NK-92 (cell line): ENCODE results near the gene DND1.
"Not testable (repeated sequence)": the region's sequence is repeated elsewhere in the genome, so short reads cannot be mapped to it uniquely, and the experiment has no call there.

Experiments
- DNase-seq: peaks from one replicate; lab custom pipeline; 2025; ENCODE audit not compliant: unreplicated experiment; lab: John Stamatoyannopoulos, UW

Gene DND1

DNA sequence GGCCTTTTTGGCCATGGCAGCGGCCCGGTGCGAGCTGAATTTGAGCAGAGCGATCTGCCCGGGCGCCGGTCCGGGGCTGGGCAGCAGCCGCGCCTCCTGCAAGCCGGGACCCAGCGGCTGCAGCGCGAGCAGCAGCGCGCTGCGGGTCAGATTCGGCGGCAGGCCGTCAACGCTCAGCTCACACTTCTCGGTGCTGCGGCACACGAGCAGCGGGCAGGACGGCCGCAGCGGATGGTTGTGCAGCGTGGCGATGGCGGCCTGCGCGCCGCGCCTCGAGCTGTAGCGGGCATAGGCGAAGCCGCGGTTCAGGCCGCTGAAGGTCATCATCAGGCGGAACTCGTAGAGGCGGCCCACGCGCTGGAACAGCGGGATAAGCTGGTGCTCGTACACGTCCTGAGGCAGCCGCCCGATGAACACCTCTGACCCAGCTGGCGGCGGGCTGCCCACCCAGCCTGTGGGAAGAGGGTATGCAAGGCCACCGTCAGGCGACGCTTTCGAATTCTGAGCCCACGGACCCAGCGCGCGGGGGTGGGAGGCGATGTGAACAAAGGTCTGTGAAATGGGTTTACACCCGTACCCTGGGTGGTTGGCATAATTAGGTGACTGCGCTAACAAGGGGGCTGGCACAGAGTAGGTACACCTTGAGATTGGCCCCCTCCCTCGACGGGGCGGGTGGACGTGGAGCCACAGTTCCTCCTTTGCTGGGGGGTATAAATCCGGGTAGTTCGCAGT, 755 bp downstream of the DND1 start:
- DNase-seq = no peak

DNA sequence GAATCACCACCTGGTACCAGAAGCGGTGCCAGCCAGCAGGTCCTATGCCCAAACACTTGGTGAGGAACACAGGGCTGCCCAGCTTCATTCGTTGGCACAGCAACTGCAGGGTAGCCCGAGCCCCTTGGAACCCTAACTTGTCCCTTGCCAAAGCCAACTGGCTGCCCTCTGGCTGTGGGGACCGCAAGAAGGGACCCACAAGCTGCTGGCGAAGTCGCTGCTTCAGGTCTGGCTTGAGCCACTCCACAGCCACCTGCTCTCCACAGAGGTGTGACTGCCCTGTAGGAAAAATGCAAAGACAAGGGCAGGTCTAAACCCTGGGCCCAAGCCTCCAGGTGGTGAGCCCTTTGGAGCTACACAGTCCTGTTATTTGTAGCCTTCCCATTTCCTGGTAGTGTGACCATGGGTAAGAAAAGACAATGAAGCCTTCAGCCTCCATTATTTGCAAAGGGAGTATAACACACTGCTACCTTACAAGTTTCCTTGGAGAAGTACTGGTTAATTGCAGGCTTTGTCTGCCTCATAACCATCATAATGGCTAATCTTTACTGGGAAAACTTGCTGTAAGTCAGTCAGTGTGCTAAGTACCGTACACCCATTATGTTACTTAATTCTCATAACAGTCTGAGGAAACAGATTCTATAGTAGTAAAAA, 1.8 kb downstream of the DND1 start:
- no peak for DNase-seq

DNA sequence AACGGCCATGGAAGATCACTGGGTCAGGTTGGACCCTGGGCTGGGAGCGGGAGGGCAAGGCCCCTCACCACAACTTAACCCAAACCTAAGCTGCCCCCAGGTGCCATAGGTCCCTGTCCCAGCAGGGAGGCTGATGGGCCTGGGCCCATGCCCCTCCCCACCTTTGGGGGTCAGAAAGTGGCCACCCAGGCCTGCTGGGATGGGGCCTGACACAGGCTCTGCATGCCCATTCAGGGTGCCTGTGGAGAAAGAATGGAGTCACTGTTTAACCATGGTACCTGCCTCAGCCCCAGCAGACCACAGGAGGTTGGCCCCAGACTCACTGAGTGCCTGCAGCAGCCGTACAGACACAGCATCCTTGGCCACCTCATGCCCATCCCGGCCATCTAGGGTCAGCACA, 2.3 kb downstream of the DND1 start:
- DNase-seq = not testable (repeated sequence)

DNA sequence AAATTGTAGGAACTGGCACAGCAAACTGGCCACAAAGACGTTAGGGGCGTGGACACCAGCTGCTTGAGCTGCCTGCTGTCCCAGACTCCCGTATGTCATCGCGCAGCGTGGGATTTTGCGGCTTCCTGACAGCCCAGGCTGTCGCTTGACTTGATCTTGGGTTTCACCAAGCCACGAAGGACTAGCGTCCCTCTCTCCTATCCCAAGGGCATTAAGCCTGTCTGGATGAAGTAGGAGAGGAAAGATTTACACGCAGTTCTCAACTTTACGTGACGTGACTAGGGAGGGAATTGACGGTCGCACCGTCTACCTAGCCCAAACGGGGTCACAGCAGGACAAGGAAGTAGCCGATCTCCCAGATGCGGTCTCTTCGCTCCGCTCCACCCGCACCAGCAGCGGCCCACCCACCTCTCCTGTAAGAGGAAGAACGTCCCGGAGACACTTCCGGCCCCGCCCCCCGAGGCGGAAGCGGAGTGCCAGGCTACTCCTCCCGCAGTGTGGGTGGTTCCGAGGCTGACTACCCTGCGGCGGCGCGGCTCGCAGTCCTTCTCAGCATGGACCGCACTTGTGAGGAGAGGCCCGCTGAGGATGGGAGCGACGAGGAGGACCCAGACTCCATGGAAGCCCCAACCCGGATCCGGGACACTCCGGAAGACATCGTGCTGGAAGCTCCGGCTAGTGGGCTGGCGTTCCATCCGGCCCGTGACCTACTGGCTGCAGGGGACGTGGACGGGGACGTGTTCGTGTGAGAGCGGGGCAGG, 8.8 kb downstream of the DND1 start, which contains the start of gene WDR55:
TSS of gene WDR55 (plus strand) at position 546 of the 761 bp plus-strand sequence. CDS start at position 555, 9 bp downstream.
- DNase-seq = peak; percentile 75

DNA sequence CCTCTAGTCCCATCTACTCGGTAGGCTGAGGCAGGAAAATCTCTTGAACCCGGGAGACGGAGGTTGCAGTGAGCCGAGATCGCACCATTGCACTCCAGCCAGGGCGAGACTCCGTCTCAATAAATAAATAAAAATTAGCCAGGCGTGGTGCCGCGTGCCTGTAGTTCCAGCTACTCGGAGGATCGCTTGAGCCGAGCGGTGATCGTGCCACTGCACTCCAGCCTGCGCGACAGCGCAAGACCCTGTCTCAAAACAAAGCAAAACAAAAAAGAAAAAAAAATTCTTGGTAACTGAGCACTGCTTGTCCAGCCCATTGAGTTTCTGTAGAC, 9.4 kb downstream of the DND1 start:
- DNase-seq = no peak

DNA sequence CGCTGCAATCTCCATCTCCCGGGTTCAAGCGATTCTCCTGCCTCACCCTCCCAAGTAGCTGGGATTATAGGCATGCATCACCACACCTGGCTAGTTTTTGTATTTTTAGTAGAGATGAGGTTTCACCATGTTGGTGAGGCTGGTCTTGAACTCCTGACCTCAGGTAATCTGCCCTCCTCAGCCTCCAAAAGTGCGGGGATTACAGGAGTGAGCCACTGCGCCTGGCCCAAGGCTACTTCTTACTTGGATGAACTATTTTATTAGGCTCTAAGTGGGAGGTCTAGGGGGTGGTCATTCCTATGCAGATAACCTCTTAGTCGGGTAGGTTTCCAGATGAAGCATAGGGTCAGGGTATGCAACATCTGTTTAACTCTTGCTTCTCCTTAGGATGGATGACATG, 13.0 kb downstream of the DND1 start:
- not testable (repeated sequence) for DNase-seq

DNA sequence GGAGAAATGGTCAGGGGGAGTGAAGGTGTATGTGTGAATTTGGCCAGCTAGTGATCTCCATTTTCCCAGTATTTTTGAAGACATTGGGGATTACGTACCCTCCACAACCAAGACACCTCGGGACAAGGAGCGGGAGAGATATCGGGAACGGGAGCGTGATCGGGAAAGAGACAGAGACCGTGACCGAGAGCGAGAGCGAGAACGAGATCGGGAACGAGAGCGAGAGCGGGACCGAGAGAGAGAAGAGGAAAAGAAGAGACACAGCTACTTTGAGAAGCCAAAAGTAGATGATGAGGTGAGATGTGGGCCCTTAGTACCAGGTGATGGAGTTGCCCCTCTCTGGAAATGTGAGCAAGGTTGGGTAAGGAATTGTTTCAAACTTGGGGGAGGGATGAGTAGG, 14.5 kb downstream of the DND1 start:
- no peak for DNase-seq

DNA sequence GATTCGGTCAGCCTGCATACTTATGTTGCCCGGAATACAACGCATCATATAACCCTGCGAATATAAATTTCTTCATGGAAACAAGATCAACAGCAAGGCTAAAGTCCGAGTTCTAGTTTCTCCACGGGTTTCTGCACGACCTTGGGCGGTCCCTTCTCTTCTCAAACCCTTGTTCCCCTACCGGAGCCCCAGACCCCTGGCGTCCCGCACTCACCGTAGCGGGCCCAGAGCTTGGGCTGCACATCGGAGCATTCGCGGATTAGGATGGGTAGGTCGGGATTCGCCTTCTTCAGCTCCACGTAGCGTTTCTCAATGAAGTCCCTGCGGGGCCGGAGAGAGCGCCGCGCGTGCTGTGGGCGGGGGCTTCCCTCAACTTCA, 26.3 kb downstream of the DND1 start:
- no peak for DNase-seq

DNA sequence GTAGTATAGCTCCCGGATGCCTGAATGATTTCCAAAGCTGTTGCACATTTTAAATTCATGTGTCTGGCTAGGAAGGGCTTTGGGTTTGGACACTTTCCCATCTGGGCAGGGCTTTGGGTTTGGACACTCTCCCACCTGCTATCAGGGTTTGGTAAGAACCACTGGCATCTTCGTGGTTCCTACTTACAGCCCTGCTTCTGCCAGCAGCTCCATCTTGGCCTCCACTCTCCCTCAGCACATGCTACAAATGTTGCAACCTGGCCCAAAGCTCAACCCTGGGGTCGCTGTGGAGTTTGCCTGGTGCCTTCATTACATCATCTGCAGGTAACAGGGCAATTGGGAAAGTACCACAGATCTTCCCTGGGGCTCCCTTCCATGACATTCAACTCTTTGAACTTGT, 30.7 kb downstream of the DND1 start:
- no peak for DNase-seq

DNA sequence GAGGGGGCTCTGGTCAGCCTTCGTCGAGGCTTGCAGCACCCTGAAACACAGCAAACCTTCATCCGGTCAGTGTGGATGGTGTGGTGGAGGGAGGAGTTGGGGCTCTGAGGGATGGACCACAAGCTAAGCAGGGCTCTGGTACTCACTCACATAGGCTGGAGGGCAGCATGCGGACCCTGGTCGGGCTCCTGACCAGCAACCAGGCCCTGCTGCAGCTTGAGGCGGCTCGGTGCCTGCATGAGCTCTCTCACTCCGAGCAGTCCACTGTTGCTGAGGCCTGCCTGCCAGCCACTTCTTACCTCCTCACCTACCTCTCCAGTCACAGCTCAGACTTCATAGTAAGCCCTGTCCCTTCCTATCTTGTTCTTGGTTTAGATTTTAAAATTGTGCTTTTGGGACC, 31.7 kb downstream of the DND1 start:
- DNase-seq = no peak

DNA sequence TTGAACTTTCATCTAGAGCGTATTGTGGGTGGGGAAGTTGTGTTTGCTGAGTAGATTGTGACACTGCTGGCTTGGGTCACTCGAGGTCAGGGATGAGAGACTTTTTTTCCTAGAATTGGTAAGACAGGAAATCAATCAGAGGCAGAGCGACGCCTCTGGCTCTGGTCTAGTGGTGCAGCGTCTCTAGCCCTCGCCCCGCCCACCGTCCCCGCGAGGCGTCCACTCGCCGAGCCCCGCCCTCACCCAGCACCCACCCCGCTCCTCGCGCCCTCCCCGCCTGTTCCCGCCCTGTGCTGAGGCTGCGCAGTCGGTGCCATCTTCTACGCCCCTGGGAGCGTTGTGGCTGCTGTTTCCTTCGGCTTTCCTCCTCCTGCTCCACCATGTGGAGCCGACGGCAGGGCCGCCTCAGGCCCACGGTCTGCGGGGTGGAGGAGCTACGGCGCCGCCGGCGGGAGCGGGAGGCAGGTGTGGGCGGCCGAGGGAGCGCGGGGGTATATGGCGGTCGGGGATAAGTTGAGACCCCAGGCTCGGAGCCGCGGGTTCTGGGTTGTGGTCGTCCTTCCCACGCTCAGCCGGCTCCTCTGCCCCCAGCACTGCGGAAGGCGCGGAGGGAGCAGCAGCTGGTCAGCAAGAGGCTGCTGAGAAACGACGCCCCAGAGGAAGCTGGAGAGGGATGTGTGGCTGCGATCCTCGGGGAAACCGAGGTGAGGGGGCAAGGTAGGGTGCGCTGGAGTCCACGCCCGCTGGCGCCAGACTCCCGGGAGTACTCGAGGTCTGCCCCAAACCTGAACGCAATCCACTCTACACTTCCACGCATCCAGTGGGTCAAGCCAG, 34.0 kb downstream of the DND1 start, which contains the start of gene TMCO6:
TSS of gene TMCO6 (plus strand) at position 304 of the 834 bp plus-strand sequence. CDS start at position 381, 77 bp downstream.
- peak; percentile 82 for DNase-seq

DNA sequence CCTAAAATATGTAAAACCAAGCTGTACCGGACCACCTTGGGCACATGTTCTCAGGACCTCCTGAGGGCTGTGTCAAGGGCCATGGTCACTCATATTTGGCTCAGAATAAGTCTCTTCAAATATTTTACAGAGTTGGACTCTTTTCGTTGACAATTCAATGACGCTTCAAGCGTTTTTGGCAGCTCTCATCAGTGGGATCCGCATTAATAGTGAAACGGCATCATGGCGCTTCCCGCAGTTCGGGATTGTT, 34.6 kb downstream of the DND1 start:
- not testable (repeated sequence) for DNase-seq

DNA sequence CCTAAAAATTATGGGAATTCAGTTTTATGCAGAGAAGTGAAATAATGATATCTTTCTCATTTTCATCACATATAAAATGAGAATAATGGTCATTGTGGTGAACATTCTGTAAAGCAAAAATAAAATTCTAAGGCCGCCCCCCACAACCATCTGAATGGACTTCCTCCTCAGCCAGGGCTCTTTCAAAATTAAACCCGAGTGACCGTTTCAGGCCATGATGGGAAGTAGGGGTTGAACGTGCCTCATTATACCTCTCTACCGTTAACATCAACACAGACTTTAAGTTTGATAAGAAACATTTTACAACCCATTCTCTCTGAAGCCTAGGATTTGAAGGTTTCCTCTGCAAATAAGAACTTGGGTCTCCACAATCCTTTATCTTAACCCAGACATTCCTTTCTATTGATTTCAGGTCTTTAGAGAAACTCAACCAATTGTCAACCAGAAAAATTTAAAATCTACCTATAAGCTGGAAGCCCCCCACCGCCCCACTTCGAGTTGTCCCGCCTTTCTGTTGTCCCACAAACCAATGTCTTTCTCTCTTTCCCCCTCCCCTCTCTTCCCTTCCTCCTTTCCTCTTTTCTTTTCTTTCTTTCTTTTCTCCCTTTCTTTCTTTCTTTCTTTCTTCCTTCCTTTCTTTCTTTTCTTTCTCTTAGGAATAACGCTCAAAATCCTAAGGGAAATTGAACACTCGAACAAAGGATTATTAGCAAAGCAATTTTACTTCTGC, 35.8 kb downstream of the DND1 start:
- no peak for DNase-seq

DNA sequence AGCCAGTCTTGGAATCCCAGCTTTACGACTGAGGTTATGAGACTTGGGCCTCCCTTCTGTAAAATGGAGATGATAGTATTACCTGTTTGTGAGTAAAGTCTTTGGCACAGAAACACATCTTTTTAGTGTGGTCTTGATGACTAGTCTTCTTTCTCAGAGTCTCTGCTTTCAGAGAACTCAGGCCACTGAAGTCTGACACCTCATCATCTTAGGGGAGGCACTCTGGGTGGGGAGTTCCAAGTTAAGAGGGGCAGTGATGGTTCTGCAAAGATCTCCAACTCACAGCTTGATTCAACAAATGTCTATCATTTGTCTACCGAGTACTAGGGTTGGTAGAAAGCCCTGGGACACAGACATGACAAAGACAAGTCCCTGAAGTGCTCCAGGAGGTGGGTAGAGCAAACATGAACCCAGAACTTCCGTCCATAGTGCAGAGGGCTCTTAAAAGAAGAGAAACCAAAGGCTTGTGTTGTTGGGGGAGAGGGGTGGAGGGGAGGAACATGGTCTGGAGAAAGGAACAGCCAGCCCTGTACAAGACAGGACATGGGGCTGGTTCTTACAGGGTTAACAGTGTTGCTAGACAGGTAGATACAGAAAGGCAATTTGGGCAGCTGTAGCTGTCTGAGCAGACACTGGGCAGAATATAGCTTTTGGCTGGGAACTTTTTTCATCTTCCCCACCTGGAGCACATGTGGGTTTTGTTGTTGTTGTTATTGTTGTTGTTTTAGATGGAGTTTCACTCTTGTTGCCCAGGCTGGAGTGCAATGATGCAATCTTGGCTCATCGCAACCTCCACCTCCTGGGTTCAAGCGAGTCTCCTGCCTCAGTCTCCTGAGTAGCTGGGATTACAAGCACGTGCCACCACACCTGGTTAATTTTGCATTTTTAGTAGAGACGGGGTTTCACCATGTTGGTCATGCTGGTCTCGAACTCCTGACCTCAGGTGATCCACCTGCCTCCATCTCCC, 37.8 kb downstream of the DND1 start:
- DNase-seq = no peak

DNA sequence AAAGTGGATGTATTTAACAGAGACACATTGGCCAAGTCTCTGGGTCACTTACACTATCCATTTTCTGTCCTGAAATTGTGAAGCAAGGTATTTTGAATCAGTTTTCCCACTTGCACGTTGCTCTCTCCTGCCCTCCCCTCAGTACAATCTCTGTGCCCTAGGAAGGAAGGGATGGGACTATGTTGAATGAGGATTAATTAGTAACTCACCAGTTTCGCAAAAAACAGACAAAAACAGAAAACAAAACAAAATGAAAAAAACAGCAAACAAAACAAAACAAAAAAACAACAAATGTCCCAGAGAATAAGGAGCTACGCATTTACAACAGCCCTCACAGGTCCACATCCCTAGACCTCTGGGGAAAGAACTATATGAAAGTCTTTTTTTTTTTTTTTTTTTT, 39.3 kb downstream of the DND1 start:
- DNase-seq = no peak

DNA sequence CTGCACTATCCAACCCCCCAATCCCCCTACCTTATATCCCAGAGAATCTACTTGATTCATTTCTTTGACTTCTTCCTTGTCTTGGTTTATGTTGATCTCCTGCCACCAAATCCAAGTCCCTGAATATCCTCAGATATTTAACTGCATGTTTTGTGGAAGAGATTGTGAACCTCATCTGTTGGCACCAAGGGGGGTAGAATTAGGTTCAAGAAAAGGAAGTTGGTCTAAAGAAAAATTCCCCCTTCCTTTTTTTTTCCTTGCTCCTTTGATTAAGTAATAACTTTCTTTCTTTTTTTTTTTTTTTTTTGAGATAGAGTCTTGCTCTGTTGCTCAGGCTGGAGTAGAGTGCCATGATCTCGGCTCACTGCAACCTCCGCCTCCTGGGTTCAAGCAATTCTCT, 39.9 kb downstream of the DND1 start:
- DNase-seq = no peak

DNA sequence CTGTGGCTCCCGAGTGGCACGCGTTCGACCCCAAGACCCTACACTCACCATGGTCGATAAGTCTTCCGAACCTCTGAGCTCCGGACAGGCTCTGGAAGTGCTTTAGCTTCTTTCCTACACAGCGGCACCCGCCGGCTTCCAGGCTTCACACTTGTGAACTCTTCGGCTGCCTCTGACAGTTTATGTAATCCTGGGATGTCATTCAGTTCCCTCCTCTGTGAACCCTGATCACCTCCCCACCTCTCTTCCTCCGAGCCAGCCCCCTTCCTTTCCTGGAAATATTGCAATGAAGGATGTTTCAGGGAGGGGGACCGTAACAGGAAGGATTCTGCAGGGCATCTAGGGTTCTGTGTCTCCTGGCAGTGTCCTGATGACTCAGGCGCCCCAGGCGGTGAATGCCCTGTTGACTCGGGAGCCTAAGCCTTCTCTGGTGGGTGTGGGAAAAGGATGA, 40.3 kb downstream of the DND1 start, which contains the start of gene CD14:
TSS of gene CD14 (minus strand) at position 155 of the 451 bp plus-strand sequence. CDS start at position 51, 104 bp downstream.
- DNase-seq = no peak

DNA sequence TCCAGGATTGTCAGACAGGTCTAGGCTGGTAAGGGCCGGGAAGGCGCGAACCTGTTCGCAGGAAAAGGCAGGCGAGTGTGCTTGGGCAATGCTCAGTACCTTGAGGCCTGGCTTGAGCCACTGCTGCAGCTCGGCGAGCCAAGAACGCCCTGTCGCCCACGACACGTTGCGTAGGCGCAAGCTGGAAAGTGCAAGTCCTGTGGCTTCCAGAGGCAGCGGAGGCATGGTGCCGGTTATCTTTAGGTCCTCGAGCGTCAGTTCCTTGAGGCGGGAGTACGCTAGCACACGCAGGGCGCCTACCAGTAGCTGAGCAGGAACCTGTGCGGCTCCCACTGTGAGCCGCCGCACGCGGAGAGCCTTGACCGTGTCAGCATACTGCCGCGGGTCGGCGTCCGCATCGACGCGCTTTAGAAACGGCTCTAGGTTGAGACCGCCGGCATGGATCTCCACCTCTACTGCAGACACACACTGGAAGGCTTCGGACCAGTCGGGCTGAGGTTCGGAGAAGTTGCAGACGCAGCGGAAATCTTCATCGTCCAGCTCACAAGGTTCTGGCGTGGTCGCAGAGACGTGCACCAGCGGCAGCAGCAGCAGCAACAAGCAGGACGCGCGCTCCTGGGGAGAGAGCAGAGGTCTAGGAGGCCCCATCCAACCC, 40.9 kb downstream of the DND1 start:
- no peak for DNase-seq

DNA sequence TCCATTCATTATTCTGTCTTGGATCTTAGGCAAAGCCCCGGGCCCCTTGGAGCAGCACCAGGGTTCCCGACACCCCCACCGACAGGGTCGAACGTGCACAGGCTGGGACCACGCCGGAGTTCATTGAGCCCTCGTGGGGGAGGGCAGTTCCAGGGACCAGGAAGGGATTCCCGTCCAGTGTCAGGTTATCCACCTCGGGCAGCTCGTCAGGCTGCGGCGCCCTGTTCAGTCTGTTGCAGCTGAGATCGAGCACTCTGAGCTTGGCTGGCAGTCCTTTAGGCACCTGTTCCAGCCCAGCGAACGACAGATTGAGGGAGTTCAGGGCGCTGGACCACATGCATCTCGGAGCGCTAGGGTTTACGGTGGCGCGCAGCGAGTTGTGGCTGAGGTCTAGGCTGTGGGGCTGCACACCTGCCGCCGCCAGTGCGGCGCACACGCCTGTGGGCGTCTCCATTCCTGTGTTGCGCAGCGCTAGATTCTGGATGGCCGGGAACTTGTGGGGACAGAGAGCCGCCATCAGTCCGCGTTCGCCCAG, 41.5 kb downstream of the DND1 start:
- no peak for DNase-seq
